ENCODE results near the gene APOD.

APOD gene

DNA sequence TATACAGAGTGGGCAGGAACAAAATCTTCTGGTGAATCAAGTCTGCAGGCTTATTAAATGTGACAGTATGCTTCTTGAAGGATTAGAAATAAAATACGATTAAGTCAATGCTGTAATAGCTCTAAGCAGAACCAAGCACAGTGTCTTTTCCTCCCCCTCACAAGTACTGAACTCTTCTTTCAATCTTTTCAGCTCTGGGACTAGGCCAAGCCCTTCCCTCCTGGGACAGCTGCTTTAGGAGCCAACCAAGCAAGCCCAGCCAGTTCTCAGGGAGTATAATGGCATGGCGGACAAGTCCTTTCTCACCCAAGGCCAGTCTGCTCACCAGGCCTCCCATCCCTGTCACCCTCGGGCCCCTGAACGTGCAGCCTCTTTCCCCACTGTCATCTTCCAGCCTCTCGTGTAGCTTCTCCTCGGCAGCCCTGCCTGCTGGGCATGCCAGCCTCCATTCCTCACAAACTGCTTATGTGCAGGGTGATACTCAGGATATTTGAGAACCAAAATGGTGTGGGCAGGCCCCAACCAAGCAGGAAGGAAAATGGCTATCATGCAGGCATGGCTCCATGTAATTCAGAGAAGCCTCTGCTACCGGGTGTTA, 32.3 kb downstream of the APOD start:
- DNase-seq = no peak

DNA sequence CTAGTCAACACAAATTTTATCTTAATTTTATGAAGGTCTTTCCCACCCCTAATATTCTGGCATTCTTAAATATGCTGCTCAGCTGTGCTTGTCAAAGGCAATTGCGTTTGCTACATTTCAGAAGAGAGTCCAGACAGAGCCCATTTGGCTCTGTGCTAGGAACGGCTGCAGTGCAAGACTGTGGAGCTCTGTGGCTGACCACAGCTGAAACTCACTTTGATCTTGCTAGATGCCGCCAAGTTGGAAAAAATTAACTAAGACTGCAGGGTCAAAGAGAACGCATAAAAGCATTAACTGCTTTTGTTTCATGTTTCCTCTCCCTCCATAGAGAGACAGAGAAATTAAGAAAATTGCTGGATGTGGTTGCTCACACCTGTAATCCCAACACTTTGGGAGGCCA, 33.0 kb downstream of the APOD start:
- DNase-seq = no peak

- DNase-seq = peak; percentile 46 to 52
Observed at GRCh38 chr3:195549931-195550519, 33.7 kb downstream of the APOD start.

GRCh38 chr3:195548987-195549386, 34.8 kb downstream of the APOD start:
- DNase-seq = no peak

DNA sequence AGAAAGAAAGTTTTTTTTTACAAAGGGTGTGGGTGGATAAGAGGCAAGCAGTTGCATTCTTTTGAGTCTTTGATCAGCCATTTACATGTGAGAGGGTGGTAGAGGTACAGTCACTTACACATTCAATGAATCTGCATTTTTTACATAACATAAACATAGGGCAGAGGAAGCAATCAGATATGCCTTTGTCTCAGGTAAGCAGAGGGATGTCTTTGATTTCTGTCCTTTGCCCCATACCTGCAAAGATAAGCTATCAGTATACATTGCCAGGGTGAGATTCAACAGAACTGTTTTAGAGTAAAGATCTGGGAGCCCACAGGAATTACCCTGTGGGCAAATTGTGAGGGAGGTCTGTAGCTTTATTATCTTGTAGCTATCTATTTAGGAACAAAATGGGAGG, 35.2 kb downstream of the APOD start:
- DNase-seq = no peak

- DNase-seq = no peak
Observed at GRCh38 chr3:195548006-195548405, 35.7 kb downstream of the APOD start.

DNA sequence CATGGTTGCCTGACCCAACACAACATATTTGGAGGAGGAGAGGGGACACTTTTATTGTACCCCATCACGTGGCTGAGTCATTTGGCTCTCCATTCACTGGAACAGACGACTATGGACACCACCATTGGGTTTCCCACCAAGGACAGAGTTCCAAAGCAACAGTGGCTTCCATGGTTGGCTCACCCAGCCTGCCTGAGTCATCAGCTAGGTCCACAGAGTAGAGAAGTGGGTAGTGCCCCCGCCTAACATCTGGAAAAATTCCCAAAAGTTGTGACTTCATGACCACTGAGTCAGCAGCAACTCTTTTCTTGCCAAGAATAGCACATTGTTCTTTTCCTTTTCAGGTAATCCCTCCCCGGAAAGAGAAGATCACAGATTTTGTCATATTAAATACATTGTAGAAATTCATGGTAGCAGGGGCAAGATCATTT, 37.6 kb downstream of the APOD start:
- DNase-seq = no peak

- DNase-seq = no peak
Observed at GRCh38 chr3:195544634-195545033, 39.1 kb downstream of the APOD start.

- DNase-seq = no peak
Observed at GRCh38 chr3:195544230-195544536, 39.6 kb downstream of the APOD start.

- no peak for DNase-seq
Observed at GRCh38 chr3:195543500-195544229, 40.1 kb downstream of the APOD start.

- DNase-seq = peak; percentile 92 to 97
Observed at GRCh38 chr3:195542698-195543499, 40.8 kb downstream of the APOD start, which contains the start of gene PPP1R2. PPP1R2 (minus strand) TSS chr3:195543325; CDS start chr3:195543025, 300 bp downstream.

- DNase-seq = no peak
Observed at GRCh38 chr3:195542316-195542697, 41.4 kb downstream of the APOD start.

GRCh38 chr3:195540511-195540910, 43.2 kb downstream of the APOD start:
- DNase-seq = no peak

DNA sequence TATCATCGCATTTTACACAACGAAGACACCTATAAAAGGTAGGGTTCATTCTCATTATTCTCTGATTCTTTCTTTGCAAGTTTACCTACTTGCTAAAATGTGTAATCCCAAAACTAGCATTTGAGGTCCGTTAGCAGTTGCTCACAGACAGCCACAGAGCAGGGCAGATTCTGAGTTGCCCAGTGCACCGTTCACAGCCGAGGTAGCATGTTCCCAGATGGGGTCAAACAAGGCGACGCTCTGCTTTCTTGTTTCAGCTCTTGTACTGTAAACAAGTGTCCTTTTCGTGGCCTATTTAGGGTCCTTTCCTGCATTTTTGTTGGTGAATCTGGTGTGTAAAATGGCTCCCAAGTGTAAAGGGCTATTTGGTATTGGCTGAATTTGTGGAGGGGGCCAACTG, 43.7 kb downstream of the APOD start:
- no peak for DNase-seq

GRCh38 chr3:195539479-195539878, 44.3 kb downstream of the APOD start:
- DNase-seq = no peak

GRCh38 chr3:195537995-195538394, 45.7 kb downstream of the APOD start:
- DNase-seq = peak in 1 of 2 donors; percentile 45

DNA sequence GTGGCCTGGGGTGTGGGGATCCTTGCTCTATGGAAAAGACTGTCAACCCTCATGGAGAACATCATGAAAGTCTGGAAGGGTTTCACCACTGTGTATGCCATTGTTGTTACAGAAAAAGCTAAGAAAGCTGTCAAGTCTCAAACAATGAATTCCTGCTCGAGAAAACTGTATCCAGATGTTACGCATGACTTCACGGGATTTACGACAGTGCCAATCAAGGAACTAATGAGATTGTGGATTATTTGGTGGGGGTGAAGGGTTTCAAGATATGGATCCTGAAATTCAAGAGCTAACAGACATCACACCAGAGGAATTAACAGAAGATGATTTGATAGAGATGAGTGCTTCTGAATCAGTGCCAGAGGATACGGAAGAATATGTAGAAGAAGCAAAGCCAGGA, 48.4 kb downstream of the APOD start:
- DNase-seq = no peak

DNA sequence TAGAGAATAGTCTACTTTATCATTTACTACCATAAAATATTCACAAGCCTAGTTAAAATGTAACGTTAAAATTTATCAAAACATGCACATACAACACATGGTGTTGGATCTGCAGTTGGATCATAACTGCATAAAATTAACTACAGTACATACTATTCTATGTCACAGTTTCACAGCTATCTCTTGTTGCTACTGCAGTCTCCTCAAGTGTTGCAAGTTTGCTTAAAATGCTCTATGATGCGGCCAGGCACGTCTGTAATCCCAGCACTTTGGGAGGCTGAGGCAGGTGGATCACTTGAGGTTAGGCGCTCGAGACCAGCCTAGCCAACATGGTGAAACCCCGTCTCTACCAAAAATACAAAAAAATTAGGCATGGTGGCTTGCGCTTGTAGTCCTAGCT, 50.9 kb downstream of the APOD start:
- no peak for DNase-seq

DNA sequence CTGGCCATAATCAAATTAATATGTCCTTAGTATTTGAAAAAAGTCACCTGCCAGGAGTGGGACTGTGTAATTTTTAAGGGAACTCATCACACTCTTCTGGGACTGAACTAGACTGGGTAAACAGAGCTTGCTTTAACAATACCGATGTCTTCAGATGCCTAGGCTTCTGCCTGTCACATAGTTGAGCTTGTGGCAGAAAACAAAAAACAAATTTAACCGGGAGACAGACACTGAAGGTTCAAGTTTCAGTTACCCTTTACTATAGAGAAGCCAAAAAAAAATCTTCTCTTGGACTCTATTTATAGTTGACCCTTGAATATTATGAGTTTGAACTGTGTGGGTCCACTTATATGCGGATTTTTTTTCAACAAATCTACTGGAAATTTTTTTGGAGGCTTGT, 51.4 kb downstream of the APOD start:
- no peak for DNase-seq

- no peak for DNase-seq
Observed at GRCh38 chr3:195531683-195532082, 52.1 kb downstream of the APOD start.

- no peak for DNase-seq
Observed at GRCh38 chr3:195526492-195526891, 57.2 kb downstream of the APOD start.

DNA sequence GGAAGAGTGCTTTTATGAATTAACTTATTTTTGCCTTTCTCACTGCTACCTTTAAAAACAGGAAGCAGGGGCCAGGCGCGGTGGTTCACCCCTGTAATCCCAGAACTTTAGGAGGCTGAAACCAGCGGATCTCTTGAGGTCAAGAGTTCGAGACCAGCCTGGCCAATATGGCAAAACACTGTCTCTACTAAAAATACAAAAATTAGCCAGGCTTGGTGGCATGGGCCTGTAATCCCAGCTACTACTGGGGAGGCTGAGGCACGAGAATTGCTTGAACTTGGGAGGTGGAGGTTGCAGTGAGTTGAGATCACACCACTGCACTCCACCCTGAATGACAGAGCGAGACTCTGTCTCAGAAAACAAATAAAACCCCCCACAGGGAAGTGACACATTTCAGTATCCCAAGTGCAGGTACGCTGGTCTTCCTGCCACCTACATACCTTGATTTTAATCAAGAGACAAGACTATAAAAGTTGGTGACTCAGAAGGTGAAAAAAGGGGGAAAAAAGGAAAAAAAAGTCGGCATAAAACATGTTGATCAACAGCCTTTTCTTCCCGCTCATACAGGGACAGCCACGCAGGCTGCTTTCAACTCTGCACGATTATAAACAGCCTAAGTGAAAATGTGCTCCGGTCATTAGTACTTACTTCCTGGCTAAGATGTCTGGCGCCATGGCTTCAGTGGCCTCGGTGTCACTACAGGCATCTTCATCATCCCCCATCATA, 59.4 kb downstream of the APOD start:
- no peak for DNase-seq

Data from stimulated activated CD4-positive, alpha-beta T cell treated with anti-CD3 and anti-CD28 coated beads, Interleukin-2, amount 100 ng/mL, for 48 hours (primary cell).